HG03558 (cell line): ENCODE measurements around the gene TNP1.

Experiments used
- ATAC-seq: cut with Tn5 transposase; IDR thresholded peaks from one replicate; pipeline ENCODE4 v1.9.1; 2021; ENCODE audit warnings: moderate number of reproducible peaks; ENCODE audit not compliant: unreplicated experiment; ENCODE audit errors: extremely low read depth

TNP1 gene

DNA sequence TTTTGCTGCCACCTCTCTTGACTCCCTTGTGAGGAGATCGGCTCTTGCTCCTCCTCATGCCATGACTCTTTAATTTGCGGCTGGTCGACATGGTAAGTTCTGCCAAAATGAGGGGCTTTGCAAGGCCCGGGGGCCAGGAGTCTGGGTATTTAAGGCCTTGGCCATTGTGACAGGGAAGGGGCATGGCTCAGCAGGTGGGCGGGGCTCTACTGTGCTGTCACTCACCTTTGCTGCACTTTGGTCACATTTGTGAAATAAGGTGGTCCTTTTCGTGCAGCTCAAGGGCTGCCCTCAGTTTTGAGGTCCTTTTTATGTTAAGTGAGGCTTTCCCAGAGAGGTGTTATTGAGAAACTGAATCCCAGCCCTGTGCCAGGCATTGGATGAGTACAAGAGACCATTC lies at the start of gene TNP1:
Gene TNP1, minus strand, starts transcription at position 121 of the 400 bp plus-strand sequence. Its CDS starts 30 bp downstream, at position 91.
- ATAC-seq: no peak

GRCh38 chr2:216908300-216908699 lies 48.4 kb upstream of the TNP1 start:
- no peak for ATAC-seq

GRCh38 chr2:216905649-216906329 lies 45.9 kb upstream of the TNP1 start:
- no peak for ATAC-seq

DNA sequence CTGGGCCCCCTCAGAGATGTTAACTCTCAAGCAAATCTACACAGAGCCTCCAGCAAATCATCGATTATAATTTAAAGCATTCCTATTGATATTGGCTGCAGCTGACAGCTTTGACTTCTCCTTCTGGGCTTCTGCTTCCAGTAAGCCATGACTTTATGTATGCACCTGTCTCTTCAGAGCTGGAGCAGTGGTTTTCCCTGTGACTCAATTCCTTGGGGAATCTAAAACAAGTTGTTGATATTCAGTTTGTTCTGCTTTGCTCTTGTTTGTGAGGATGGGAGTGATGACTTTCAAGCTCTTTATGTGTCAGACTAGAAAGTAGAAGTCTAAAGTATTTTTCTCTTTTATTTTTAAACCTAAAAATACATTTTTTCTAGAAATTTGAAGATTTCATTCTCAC lies 45.1 kb upstream of the TNP1 start:
- no peak for ATAC-seq

DNA sequence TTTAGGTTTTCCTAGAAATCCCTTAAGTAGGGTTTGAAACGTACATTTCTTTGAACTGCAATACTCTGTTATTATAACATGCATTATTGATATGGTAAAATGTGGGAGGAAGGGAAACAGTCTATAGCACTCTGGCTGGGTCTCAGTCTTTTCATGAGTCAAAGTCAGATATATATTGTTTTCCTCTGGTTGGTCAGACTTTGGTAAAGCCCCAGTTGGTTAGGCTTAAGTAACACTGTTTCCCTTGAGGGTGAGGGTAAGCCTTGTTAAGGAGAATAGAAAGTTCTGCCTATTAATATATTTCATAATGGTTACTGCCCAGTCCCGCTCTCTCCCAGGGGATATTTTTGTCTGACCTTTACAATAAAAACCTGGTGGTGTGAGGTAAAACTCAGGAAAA lies 44.7 kb upstream of the TNP1 start:
- no peak for ATAC-seq

- ATAC-seq: no peak
Observed at GRCh38 chr2:216903470-216903869, 43.6 kb upstream of the TNP1 start.

GRCh38 chr2:216901273-216901672 lies 41.4 kb upstream of the TNP1 start:
- ATAC-seq: no peak

GRCh38 chr2:216900406-216900805 lies 40.5 kb upstream of the TNP1 start:
- ATAC-seq: no peak

DNA sequence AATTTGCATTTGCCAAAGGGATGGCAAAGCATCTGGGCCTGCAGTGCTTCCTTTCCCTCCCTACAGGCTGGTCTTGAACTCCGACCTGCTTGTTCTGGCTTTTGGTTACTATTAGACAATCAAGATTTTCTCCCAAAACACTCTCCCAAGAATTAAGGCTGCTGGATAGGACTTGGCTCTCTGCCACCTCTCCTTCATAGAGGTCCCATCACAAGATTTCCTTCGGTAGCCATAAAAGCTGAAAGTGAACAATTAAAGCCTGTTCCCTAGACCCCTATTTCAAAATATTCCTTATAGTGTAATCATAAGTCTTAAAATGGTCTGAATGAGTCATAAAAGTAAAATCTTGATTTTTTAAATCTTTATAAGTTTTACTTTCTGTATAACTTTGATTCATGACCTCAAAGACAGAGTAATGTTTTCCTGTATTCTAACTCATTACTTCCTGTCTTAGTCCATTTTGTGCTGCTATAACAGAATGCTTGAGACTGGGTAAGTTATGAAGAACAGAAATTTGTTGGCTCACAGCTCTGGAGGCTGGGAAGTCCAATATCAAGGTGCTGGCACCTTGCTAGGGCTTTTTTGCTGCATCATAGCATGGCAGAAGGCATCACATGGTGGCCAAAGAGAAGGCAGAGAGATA lies 37.8 kb upstream of the TNP1 start:
- ATAC-seq: no peak

DNA sequence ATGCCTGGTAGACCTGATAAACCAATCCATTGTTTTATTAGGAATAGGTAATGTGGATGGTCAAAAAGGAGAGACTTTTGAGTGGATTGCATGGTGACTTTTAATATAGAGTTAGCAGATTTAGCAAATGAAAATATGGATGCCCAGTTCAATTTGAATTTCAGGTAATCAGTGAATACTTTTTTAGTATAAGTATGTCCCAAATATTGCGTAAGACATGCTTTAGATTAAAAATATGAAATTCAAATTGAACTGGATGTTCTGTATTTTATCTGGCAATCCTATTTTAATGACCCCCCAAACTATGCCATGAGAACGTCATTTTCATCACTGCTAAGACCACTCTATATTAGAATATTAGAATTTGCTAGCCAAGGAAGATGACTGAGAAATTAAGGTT lies 30.3 kb upstream of the TNP1 start:
- no peak for ATAC-seq

- no peak for ATAC-seq
Observed at GRCh38 chr2:216888887-216889622, 29.2 kb upstream of the TNP1 start.

- no peak for ATAC-seq
Observed at GRCh38 chr2:216888081-216888480, 28.2 kb upstream of the TNP1 start.

DNA sequence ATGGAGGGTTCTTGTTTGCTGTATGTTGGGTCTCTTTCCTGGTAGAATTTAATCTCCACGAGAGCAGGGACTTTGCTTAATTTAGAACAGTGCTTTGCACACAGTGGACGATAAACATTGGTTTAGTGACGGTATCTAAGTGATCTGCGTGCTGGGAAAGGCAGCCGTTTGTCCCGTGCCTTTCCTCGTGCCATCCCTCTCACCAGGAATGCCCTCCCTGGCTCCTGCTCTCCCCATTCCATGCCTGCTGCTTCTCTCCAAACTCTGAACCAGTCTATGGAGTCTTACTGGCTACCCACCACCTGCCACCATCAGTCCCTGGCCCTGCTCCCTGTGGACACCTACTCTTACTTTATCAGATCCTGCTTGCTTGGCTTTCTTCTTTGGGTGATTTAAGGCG lies 27.3 kb upstream of the TNP1 start:
- no peak for ATAC-seq

- no peak for ATAC-seq
Observed at GRCh38 chr2:216885117-216885553, 25.3 kb upstream of the TNP1 start.

- no peak for ATAC-seq
Observed at GRCh38 chr2:216884347-216884746, 24.5 kb upstream of the TNP1 start.

DNA sequence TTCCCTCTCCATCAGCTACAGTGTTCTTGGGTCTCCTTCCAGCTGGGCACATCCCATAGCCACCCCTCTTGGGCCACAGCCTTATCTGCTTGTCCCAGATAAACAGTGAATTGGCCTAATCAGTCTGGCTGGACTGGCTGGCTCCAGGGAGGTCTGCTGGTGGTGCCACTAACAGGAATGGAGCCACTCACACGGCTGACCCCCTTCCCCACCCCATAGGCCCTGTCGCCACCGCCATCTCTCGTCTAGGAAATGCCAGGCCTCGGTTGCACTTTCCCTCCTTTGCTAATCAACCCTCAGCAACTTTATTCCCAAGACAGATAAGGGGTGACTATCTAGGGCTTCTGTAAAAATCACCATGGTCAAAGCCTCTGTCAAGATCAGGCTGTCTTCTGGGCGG lies 23.0 kb upstream of the TNP1 start:
- ATAC-seq: no peak

- ATAC-seq: no peak
Observed at GRCh38 chr2:216881411-216881810, 21.5 kb upstream of the TNP1 start.

- ATAC-seq: no peak
Observed at GRCh38 chr2:216880509-216881184, 20.8 kb upstream of the TNP1 start.

DNA sequence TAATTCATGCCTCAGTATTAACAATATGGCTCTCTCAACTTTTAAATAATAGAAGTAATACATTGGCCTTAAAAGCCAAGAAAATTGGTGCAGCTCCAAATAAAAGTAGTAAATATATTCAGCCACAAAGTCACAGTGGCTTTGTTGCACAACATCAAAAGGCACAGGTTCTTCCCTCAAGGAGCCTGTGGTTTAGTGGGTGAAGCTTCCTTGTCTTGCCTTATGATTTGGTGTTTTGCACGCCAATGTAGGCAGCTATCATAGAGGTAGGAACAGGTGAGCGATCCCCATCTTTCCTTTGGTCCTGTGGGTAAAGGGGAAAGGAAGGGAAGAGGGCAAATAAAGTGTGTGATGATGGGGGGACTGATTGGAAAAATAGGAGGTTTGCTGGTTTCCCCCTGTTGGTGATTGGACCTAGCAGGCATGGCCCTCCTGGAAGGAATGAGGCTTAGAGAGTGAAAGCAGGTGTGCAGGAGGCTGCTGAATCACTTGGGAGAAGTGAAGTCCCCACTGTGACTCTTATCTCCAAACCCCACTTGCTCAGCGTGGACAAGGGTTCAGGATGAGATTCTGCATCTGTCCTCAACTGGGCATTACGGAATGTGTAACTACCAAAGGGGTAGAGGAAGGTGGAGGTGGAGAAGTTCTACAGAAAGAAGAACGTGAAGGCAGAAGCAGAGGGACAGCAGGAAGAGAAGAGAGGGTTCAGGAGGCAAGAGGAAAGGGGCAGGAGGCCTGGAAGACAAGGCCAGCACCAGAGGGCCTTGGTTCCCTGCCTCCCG lies 20.1 kb upstream of the TNP1 start:
- no peak for ATAC-seq

DNA sequence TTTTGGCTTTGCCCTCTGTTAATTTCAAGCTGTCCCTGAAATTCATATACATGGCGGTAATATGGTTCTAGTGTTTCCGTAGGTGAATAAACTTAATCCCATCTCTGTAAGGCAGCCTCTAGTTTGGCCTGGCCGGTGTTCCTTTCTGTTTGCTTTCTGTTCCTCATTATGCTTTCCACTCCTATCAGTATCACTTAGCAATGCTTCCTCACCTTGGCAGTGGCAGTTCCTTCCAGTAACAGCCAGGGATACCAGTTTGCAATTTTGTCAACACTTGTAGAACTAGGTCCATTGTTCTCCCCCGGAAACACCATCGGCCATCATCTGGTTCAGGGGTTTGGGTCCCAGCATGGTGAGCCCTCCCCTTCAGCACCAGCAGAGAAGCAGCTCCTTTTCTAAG lies 18.2 kb upstream of the TNP1 start:
- no peak for ATAC-seq
